Adrenal gland (tissue), 5 donors: ENCODE data around the gene CXCR5.

Experiments used
- POLR2A ChIP-seq, 2 donors: fragments of 450-650 bp; IDR thresholded peaks; one replicate each; pipeline ENCODE4 v1.6.1; 2017; ENCODE audit warnings: antibody characterized with exemption in 2 of 2, mild to moderate bottlenecking in 2 of 2, moderate library complexity in 1 of 2
- TF ChIP-seq, protein P1 (sequence below), 6 experiments: fragments of 450-650 bp in 4 of 6; fragments of 200-600 bp in 2 of 6; sonication (generic) in 1 of 6; IDR thresholded peaks; 1 replicate in 5 of 6; 2 replicates in 1 of 6; pipeline versions ENCODE4 v1.5.1 to v1.8.0; 2016 to 2021; ENCODE audit warnings: antibody characterized with exemption in 6 of 6, mild to moderate bottlenecking in 2 of 6, moderate library complexity in 1 of 6
- donor health status: DM: no; HTN: no; CAD: no.

DNA sequence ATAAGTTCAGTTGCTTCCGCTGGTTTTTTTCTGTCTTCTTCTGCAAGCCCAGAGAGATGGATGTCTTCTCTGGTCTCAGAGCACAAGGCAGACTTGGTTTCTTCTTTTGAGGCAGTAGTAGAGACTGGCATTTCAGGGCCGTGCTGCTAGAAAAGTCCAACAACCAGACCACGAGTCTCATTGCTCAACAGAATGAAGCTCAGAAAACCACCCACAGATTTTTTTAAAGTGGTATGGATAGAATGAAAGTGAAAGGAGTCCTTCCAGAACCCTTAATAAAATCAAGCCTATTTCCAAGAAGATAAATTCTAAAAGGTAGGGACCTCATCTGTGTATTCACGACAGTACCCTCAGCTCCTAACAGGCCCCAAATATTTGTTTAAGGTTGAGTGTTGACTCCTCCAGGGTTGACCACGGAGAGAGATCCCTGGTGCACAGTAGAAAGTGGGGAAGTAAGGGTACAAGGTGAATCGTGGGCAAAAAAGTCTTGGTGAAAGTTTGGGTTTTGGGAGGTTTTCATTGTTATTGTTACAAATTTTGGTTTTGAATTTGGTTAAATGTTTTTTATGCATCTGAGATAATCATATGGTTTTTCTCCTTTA is 49.2 kb upstream of the CXCR5 start:
- no peak for TF ChIP-seq POLR2A (IDR thresholded peaks at IDR 0.05)
- TF ChIP-seq, protein P1, sequence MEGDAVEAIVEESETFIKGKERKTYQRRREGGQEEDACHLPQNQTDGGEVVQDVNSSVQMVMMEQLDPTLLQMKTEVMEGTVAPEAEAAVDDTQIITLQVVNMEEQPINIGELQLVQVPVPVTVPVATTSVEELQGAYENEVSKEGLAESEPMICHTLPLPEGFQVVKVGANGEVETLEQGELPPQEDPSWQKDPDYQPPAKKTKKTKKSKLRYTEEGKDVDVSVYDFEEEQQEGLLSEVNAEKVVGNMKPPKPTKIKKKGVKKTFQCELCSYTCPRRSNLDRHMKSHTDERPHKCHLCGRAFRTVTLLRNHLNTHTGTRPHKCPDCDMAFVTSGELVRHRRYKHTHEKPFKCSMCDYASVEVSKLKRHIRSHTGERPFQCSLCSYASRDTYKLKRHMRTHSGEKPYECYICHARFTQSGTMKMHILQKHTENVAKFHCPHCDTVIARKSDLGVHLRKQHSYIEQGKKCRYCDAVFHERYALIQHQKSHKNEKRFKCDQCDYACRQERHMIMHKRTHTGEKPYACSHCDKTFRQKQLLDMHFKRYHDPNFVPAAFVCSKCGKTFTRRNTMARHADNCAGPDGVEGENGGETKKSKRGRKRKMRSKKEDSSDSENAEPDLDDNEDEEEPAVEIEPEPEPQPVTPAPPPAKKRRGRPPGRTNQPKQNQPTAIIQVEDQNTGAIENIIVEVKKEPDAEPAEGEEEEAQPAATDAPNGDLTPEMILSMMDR (IDR thresholded peaks at IDR 0.05): no peak
